Measurements from ENCODE around the gene SIN3A.
"Not testable (repeated sequence)": the region's sequence is repeated elsewhere in the genome, so short reads cannot be mapped to it uniquely, and the experiment has no call there.

SIN3A gene

DNA sequence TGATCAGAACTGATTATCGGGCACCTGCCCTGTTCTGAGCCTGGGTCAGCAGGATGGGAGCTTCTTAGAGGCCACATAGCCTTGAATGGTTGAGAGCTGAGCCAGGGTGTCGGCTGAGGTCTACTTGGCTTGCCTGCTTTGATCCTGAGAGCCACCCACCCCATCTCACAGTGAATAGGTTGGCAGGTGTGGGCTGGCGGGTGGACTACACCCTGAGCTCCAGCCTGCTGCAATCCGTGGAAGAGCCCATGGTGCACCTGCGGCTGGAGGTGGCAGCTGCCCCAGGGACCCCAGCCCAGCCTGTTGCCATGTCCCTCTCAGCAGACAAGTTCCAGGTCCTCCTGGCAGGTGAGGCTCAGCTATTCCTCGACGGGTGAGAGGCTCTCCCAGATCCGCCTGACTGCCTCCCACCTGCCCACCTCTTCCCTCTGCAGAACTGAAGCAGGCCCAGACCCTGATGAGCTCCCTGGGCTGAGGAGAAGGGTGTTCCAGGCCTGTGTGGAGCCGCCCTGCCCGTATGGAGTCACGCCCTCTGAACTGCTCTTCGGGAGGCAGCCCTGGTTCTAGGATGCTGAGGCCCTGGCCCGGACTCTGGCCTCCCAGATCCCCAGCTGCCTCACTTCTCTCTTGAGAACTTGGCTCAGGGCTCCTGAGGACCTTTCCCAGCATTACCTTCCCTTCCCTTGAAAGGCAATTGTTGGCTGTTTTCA lies 111.8 kb downstream of the SIN3A start:
- DNase-seq (ENCODE audit: extremely low read depth in 1 of 2, low read depth in 1 of 2), result no peak

DNA sequence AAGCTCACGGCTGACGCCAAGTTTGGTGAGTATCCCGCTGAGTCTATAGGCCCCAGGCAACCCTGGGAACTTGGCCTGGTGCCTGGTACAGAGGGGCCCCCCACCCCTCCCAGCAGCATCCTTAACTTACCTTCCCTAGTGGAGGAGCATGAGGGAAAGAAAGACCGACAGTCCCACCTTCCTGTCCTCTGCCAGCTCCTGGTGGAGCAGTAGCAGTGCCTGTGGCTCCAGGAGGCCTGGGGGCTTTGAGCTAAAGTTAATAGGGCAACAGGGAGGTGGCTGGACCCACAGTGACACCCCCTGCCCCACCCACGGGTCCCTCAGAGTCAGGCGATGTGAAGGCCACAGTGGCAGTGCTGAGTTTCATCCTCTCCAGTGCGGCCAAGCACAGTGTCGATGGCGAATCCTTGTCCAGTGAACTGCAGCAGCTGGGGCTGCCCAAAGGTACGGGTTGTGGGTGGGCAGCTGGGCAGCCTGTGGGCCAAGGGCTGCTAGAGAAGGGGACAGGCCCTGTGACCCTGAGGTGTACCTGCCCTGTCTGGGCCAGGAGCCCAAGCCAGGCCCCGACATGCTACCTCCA lies 112.7 kb downstream of the SIN3A start:
- no peak for DNase-seq (ENCODE audit: extremely low read depth in 1 of 2, low read depth in 1 of 2)

DNA sequence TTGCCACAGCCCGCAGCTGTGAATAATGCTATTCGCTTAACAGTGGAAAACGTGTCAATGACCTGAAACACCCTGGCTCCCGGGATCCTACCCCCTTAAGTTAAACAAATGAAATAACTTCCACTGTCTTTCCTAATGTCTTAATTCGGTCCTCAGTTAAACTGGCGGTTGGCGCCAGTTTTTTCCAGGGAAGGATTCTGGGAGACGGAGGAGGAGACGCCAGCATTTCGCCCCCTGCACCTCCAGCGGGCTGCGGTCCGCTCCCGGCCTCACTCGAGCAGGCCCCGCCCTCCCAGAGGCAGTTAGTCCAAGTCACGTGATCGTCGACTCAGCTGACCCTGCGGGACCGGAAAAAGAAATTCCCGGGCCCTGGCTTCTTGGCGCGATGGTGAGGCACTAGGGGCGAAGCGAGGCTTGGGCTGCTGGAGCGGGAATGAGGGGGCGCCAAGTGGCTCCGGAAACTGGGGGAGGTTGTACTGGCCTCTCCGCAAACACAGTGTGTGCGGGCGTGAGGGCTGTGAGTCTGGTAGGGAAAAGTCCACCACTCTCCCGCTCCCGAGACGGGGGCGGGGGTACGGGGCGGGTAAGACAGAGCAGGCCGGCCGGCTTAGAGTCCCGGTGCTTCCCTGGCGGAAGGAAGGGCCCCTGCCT lies 115.7 kb downstream of the SIN3A start, which contains the start of gene COMMD4:
COMMD4 (plus strand) TSS at position 359 of the 651 bp plus-strand sequence; CDS start at position 386, 27 bp downstream.
- DNase-seq (ENCODE audit: extremely low read depth in 1 of 2, low read depth in 1 of 2), result peak; percentile 19 to 47

DNA sequence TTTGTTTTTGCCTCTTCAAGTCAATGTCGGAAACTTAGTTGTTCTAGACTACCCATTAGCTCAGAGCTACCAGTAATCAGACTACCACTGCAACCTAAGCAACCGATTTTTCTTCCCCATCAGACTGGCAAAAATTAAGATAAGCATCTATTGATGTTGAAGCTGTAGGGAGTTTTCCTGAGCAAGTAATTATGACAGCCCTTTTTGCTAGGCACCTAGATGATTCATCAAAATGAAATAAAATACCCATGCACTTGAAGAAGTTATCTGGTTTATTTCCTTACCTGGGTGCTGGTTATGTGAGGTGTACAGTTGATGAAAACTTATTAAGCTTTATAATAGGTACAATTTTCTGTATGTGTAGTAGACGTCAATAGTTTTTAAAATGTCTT lies 116.2 kb downstream of the SIN3A start:
- no peak for DNase-seq (ENCODE audit: extremely low read depth in 1 of 2, low read depth in 1 of 2)

DNA sequence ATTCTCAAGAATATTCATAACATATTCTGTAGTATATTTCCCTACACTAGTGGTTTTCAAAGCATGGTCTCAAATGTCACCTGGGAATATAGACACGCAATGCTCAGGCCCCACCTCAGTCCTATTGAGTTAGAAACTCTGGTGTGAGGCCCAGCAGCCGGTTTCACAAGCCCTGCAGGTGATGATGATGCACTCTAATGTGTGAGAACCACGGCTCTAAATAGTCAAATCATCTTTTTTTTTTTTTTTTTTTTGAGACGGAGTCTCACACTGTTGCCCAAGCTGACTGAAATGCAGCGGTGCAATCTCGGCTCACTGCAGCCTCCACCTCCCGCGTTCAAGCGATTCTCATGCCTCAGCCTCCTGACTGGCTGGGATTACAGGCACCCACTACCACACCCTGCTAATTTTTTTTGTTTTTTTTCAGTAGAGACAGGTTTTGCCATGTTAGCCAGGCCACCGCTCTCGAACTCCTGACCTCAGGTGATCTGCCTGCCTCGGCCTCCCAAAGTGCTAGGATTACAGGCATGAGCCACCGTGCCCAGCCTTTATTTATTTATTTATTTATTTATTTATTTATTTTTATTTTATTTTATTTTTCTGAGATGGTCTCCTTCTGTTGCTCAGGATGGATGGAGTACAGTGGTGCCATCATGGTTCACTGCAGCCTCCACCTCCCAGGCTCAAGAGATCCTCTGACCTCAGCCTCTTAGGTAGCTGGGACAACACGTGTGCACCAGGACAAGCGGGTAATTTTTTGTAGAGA lies 117.7 kb downstream of the SIN3A start:
- not testable (repeated sequence) for DNase-seq (ENCODE audit: extremely low read depth in 1 of 2, low read depth in 1 of 2)

DNA sequence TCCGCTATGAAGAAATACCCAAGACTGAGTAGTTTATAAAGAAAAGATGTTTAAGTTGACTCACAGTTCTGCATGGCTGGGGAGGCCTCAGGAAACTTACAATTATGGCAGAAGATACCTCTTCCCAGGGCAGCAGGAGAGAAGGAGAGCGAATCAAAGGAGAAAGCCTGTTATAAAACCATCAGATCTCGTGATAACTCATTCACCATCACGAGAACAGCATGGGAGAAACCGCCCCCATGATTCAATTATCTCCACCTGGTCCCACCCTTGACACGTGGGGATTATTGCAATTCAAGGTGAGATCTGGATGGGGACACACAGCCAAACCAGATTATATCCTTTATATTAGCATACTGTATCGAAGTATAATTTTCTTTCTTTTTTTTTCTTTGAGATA lies 119.4 kb downstream of the SIN3A start:
- DNase-seq (ENCODE audit: extremely low read depth in 1 of 2, low read depth in 1 of 2), result not testable (repeated sequence)

DNA sequence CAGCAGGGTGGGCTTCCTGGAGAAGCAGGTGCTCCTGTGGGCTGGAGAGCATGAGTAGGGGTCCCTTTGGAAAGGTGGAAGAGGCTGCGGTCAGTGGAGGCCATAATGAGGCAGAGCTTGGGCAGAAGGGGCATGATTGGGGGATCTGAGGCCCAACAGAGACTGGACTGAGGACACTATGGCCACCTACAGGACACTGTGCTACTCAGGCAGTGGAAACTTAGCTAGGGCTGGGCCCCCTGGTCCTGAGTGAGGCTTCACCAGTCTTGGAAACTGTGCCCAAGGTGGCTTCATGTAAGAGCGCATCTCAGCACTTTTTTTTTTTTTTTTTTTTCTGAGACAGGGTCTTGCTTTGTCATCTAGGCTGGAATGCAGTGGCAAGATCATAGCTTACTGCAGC lies 121.9 kb downstream of the SIN3A start:
- no peak for DNase-seq (ENCODE audit: extremely low read depth in 1 of 2, low read depth in 1 of 2)

DNA sequence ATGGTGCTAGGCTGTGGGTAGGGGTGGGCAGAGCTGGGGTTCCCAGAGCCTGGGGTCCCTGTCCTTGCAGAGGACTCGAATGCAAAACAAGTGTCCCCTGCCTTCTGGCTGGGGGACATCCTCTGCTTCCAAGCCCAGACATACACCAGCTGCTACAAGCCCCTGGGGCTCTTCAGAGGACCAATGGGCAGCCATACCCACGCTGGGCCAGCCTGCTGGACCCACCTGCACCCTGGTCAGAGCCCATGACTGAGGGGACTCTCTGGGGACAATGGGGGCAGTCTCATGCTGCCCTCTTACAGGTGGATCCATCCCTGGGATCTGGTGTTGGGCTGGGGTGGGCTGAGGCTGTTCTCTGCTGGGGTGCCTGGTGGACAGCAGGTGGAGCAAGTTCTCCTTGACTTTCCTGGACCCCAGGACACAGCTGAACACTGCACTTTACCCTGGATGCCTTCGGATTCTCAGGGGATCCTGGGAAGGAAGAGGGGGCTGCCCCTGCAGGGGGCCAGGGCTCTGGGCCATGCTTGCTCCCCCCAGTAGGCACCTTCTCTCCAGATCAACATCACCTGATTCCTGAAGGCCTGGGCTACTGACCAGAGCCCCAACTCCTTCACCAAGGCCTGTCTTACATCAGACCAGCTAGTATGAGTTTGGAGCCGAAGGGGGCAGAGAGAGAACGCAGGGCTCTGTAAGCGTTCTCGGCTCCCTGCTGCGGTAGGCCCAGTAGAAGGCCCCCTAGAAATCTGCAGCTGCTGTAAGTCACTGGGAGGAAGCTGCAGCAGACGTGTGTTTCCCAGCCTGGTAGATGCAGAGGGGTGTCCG lies 122.8 kb downstream of the SIN3A start:
- DNase-seq (ENCODE audit: extremely low read depth in 1 of 2, low read depth in 1 of 2), result no peak

DNA sequence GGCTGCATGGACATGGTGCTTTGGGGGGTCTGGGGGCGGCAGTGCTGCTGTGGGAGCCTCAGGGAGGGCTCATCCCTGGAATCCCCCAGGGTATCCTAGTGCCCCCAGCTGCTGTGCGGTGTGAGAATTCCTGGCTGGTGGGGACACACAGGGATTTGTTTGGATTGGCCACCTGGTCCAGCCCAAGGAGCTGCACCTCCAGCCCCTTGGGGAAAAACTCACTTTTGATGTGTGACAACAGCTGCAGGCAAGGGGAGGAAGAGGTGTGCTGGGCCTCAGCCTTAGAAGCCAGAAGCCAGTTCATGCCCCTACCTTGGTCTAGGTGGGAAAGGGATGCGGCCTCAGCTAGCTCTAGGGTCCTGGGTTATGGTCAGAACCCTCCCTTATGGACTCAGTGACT lies 124.0 kb downstream of the SIN3A start:
- no peak for DNase-seq (ENCODE audit: extremely low read depth in 1 of 2, low read depth in 1 of 2)

DNA sequence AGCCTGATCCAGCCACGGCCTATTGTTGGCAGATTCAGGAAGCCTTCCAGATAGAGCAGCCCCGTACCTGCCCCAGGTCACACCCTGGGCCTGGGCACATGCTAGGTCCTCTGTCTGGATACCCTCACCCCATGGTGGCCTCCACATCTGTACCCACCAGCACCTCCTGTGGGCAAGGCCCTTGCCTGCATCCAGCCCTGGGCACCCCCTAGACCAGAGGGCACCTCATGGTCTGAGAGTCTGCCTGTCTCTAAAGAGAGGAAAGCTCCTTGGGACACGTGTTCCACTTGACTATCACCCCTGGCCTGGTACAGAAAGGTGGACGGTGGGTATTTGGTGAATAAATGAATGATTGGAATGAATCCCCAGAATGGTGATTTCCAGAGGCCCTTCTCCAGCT lies 124.5 kb downstream of the SIN3A start:
- DNase-seq (ENCODE audit: extremely low read depth in 1 of 2, low read depth in 1 of 2), result no peak

DNA sequence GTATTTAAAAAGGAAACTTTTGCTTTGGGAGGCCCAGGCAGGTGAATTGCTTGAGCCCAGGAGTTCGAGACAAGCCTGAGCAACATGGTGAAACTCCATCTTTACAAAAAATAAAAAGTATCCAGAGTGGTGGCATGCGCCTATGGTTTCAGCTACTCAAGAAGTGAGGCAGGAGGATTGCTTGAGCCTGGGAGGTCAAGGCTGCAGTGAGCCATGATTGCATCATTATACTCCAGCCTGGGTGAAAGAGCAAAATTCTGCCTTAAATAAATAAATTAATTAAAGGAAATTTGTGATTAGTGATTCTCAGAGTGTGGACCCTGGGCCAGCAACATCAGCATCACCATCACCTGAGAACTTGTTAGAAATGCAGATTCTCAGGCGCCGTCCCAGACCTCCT lies 125.6 kb downstream of the SIN3A start:
- DNase-seq (ENCODE audit: extremely low read depth in 1 of 2, low read depth in 1 of 2), result no peak

DNA sequence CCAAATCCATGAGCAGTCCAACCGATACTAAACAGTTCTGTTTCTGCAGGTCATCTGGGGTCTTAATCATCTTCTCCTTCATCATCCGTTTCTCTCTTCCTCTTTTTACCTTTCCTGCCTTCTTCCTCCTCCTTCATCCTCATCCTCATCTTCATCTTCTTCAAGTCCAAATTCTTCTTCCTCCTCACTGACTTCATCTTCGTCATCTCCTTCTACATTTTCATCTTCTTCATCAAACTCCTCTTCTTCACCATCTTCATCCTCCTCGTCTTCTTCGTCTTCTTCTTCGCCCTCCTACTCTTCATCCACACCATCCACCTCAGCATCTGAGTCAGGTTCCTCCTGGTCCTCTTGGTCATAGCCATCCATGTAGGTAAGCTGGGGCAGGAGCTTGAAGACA lies 129.8 kb downstream of the SIN3A start:
- DNase-seq (ENCODE audit: extremely low read depth in 1 of 2, low read depth in 1 of 2), result no peak
